8988T (cell line): ENCODE data around the gene XRN1.

Experiments used
- DNase-seq: peaks from one replicate; pipeline ENCODE4 v3.0.0; 2011

Gene XRN1

DNA sequence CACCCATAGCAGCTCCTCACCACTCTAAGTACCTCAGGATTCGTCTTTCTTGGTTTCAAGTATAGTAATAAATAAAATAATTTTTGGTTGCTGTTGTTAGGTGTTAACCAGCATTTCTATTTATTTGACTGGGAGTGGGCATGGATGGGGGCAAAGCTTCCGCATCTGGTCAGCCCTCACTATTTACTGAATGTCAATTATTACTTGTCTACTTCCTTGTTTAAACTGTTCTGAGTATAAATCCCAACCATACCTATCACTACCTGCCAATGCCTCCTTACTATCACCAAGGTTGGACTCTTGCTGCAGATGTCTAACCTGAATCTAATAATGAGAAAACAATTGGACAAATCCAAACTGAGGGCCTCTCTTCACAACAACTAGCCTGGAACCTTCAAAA lies 180.6 kb downstream of the XRN1 start:
- DNase-seq, result no peak

DNA sequence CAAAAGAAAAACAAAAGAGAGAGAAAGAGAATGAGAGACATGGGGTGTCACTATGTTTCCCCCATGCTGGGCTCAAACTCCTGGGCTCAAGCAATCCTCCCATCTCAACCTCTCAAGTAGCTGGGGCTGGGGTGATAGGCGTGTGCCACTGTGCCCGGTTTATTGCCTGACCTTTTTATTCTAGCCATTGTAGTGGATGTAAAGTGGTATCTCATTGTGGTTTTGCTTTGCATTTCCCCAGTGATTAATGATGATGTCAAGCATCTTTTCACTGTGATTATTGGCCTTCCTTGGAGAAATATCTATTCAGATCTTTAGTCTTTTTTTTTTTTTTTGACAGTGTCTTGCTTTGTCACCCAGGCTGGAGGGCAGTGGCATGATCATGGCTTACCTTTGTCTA lies 184.7 kb downstream of the XRN1 start:
- no peak for DNase-seq

DNA sequence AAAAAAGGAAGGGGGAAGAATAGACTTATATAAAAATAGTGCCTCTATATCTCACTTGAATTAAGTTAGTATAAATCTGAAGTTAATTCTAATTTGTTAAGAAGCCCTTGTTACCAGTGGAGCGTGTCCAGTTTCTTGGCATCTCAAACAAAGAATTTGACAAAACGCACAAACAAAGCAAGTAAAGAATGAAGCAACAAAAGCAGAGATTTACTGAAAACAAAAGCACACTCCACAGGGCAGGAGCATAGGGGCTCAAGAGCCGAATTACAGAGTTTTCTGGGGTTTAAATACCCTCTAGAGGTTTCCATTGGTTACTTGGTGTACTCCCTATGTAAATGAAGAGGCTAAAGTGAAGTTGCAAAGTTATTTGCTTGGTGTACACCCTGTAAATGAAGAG lies 188.5 kb downstream of the XRN1 start:
- no peak for DNase-seq

DNA sequence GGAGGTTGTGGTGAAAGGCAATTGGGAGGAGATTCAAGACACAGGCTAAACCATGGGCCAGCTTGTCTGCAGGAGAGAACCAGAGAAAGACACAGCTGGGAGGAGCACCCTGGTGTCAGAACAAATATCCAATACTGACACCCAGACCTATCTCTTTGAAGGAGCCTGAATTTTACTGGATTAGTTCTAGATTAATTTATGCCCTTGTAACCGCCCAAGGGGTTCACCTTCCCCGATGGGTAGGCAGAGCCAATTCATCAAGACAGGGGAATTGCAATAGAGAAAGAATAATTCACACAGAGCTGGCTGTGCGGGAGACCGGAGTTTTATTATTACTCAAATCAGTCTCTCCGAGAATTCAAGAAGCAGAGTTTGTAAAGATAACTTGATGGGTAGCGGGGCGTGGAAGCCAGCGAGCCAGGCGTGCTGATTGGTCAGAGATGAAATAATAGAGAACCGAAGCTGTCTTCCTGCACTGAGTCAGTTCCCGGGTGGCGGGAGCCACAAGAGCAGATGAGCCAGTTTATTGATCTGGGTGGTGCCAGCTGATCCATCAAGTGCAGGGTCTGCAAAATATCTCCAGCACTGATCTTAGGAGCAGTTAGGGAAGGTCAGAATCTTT lies 191.0 kb downstream of the XRN1 start:
- DNase-seq, result no peak
